Measurements from ENCODE around the gene EVL.

GRCh38 chr14:100058777-100059437 lies 6.3 kb upstream of the EVL start:
- TF ChIP-seq CTCF (conservative IDR thresholded peaks at IDR 0.05 in 1 of 2, IDR thresholded peaks at IDR 0.05 in 1 of 2; ENCODE audit: low read depth in 1 of 2, low read length in 2 of 2) = no peak
- TF ChIP-seq EZH2 (IDR thresholded peaks at IDR 0.05; ENCODE audit: low read length, missing control alignments) = no peak

All from fibroblast of lung (primary cell).